Measurements from ENCODE around the gene NFATC1. TPM values are rescaled to one million over a fixed set of nuclear protein-coding genes. Genes with fewer than 3 reads are reported as not detected.
A peak's percentile ranks its signal among the peaks of the same experiment; 100 is the strongest.

Gene NFATC1
- total and polyA plus RNA-seq, 8 donors, result 3.4 to 7.9 (median 4.4) TPM

DNA sequence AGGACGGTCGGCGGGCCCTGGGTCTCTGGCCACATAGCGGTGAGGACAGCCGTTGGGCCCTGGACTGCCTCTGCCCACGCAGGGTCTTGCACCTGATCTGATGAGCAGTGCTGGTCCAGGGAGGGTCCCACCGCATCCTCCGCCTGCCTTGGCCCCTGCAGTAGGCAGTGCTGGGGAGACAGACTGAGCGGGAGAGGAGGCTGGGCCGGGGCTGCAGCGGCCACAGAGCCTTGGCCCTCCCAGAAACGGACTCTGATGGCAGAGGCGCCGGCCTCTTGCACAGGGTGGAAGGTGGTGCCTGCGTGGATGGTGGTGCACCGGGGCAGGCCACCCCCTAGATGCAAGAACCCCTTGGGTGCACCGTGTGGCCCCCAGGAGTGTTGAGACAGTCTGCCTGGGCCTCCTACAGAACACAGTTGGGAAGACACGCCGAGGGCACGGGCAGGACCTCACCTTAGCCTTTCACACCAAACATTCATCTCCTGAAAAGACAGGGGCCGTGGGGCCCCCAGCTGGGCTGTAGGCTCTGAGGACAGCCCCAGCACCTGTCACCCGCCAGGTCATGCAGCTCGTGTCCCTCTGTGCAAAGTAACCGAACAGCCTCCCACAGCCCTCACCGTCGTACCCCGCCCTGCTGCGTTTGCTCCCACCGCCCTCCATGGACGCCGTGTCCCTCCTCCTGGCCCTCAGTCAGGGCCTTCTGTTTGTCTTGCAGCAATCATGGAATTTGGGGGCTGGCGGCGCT, 36.8 kb downstream of the NFATC1 start:
- Histone ChIP-seq H3K27me3 (no peaks in the 10 kb centered on the region), H3K27ac (no peak overlapping the region), H3K36me3 (no peaks in the 10 kb centered on the region), H3K4me3 (no peak overlapping the region), H3K9me3 (no peaks in the 10 kb centered on the region), H3K4me1 (no peaks in the 10 kb centered on the region)
- DNase-seq (peak in 1 of 6 donors; percentile 68), ATAC-seq (no peak), FAIRE-seq (no peak)
- intact Hi-C loops (cut with DNase I), result no loop called here
- TF ChIP-seq, protein P1, sequence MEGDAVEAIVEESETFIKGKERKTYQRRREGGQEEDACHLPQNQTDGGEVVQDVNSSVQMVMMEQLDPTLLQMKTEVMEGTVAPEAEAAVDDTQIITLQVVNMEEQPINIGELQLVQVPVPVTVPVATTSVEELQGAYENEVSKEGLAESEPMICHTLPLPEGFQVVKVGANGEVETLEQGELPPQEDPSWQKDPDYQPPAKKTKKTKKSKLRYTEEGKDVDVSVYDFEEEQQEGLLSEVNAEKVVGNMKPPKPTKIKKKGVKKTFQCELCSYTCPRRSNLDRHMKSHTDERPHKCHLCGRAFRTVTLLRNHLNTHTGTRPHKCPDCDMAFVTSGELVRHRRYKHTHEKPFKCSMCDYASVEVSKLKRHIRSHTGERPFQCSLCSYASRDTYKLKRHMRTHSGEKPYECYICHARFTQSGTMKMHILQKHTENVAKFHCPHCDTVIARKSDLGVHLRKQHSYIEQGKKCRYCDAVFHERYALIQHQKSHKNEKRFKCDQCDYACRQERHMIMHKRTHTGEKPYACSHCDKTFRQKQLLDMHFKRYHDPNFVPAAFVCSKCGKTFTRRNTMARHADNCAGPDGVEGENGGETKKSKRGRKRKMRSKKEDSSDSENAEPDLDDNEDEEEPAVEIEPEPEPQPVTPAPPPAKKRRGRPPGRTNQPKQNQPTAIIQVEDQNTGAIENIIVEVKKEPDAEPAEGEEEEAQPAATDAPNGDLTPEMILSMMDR (IDR thresholded peaks at IDR 0.05), result no peak
- WGBS, 2 donors, result 92 to 93% methylated on average over 33 of the region's 33 CpGs

DNA sequence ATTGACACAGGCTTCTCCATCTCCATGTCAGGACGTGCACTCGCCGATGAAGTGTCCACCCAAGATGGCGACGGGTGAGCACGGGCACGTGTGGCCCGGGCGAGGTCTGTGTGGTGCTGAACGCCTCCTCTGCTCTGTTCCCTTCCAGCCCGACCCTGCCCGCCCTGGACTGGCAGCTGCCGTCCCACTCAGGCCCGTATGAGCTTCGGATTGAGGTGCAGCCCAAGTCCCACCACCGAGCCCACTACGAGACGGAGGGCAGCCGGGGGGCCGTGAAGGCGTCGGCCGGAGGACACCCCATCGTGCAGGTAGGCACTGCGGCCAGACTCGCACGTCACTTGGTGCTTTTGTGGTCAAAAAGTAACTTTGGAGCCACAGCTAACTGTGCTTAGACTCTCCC, 37.7 kb downstream of the NFATC1 start:
- Histone ChIP-seq H3K4me1 (no peaks in the 10 kb centered on the region), H3K9me3 (no peaks in the 10 kb centered on the region), H3K36me3 (no peaks in the 10 kb centered on the region), H3K27me3 (no peaks in the 10 kb centered on the region), H3K27ac (no peak overlapping the region), H3K4me3 (no peak overlapping the region)
- 93 to 96% methylated on average over 27 of the region's 27 CpGs for WGBS, 2 donors
- FAIRE-seq, result no peak
- intact Hi-C loops (cut with DNase I), result no loop called here
- ATAC-seq, result no peak
- TF ChIP-seq, protein P1 (IDR thresholded peaks at IDR 0.05), result no peak
- DNase-seq, result peak in 1 of 6 donors; percentile 68

DNA sequence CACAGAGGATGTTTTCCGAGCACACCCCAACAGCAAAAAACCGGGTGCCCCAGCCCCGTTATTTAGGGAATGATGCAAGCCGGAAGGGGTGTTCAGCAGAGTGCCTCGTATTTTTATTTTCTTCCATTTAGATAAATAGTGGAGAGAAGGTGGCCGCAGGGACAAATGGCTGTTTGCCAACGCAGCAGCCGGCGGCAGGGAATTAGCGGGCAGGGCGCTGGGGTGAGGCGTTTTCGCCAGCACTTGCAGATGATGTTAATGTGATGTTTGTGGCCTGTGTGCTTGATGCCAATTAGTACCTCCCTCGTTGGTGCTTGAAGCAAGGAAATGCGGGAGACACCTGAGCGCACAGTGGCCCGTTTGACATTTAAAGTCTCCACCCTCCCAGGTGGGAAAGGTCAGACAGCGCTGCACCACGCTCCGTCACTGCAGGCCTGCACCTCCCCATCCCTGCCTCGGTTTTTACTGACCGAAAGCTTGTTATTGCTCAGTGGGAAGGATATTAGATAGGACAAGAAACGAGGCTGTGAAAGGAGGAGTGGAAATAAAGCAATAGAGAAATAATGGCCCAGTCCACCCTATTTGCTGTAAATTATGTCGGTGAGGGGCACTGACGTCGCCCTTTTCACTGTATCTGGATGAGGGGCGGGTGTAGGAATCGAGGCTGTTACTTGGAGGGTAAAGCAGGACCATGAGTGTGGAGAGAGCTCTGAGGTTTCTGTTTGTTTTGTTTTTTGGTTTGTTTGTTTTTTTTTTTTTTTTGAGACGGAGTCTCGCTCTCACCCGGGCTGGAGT, 39.1 kb downstream of the NFATC1 start:
- Histone ChIP-seq H3K9me3 (no peaks in the 10 kb centered on the region), H3K27ac (no peak overlapping the region), H3K4me1 (no peaks in the 10 kb centered on the region), H3K4me3 (no peak overlapping the region), H3K27me3 (no peaks in the 10 kb centered on the region), H3K36me3 (no peaks in the 10 kb centered on the region)
- no peak for DNase-seq
- TF ChIP-seq, protein P1 (IDR thresholded peaks at IDR 0.05), result no peak
- intact Hi-C loops (cut with DNase I), result no loop called here
- WGBS, 2 donors, result 86 to 89% methylated on average over 30 to 31 of the region's 31 CpGs
- ATAC-seq, result no peak
- no peak for FAIRE-seq

DNA sequence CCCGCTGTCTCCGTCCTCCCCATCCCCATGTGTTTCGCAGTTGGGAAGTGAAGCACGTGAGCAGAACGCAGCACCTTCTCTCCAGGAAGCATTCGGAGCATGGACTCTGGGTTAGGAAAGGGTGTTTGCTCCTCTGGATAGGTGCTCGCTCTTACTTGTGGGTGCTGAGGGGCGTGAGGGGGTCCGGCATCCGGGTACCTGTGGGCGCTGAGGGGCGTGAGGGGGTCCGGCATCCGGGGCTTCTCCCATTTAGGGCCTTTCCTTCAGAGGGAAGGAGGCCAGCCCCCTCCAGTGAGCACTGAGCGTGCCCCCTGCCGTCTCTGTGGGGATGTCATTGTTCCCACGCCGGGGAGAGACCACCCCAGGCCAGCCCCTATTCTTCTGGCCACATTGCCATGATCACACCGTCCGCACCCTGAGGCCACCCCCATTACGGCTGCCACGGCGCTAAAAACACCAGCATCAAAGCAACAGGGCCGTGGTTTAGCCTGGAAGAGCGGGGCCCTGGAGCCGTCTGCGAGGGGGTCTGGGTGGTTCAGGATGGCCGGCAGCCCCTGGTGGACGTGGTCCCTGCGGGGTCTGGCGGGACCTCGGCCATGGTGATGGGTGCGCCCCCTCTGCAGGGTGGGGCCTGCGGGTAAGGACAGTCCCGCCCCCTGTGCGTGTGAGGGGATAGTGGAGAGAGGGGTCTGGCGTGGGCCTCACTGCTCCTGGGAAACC, 41.0 kb downstream of the NFATC1 start:
- Histone ChIP-seq H3K9me3 (no peaks in the 10 kb centered on the region), H3K27ac (no peak overlapping the region), H3K27me3 (no peaks in the 10 kb centered on the region), H3K36me3 (no peaks in the 10 kb centered on the region), H3K4me1 (no peaks in the 10 kb centered on the region), H3K4me3 (no peak overlapping the region)
- TF ChIP-seq, protein P1 (IDR thresholded peaks at IDR 0.05), result no peak
- ATAC-seq (no peak), DNase-seq (no peak), FAIRE-seq (no peak)
- WGBS, 2 donors, result 92 to 94% methylated on average over 37 of the region's 37 CpGs
- intact Hi-C loops (cut with DNase I), result no loop called here
